Measurements from ENCODE around the gene ZNF212.

The ZNF212 gene

GRCh38 chr7:149295481-149295850 lies 56.0 kb downstream of the ZNF212 start:
- H3K4me3 ChIP-seq (replicated peaks; ENCODE audit: low read depth, low read length) = no peak overlapping the region
- TF ChIP-seq CTCF (IDR thresholded peaks at IDR 0.05; ENCODE audit: low read length, missing control alignments) = no peak
- DNase-seq (ENCODE audit: low read depth) = no peak

- DNase-seq (ENCODE audit: low read depth) = no peak
- no peak for TF ChIP-seq CTCF (IDR thresholded peaks at IDR 0.05; ENCODE audit: low read length, missing control alignments)
- H3K4me3 ChIP-seq (replicated peaks; ENCODE audit: low read depth, low read length) = no peak overlapping the region
Observed at GRCh38 chr7:149296368-149296767, 56.9 kb downstream of the ZNF212 start.

DNA sequence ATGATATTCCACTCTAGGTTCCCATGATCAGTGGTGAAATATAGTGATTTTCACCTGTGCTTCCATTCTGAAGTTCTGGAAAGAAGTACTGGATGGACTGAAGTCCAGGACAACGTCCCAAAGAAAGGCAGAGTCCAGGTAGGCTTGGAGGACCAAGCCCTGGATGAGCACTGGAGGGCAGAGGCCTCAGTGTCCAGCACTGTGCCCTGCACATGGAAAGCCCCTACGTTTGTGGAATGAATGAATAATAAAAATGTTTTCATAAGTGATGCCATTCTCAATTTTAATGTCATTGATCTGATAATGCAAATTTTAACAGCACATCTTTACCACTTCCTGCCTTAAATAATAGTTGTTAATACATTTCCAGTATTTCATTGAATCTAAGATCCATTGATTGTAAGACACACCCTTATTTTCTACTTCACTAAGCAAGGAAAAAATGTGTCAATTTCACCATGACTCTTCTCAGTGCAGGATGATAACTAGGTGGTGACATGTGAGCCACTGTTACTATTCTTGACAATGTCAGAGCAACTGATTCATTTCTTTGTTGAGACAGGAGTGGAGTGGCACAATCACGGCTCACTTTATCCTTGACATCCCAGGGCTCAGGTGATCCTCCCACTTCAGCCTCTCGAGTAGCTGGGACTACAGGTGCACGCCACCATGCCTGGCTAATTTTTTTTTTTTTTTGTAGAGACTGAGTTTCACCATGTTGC lies 57.7 kb downstream of the ZNF212 start:
- H3K4me3 ChIP-seq (replicated peaks; ENCODE audit: low read depth, low read length) = no peak overlapping the region
- no peak for TF ChIP-seq CTCF (IDR thresholded peaks at IDR 0.05; ENCODE audit: low read length, missing control alignments)
- no peak for DNase-seq (ENCODE audit: low read depth)

GRCh38 chr7:149300620-149301285 lies 61.3 kb downstream of the ZNF212 start:
- TF ChIP-seq CTCF (IDR thresholded peaks at IDR 0.05; ENCODE audit: low read length, missing control alignments) = no peak
- no peak overlapping the region for H3K4me3 ChIP-seq (replicated peaks; ENCODE audit: low read depth, low read length)
- DNase-seq (ENCODE audit: low read depth) = no peak

- no peak overlapping the region for H3K4me3 ChIP-seq (replicated peaks; ENCODE audit: low read depth, low read length)
- no peak for TF ChIP-seq CTCF (IDR thresholded peaks at IDR 0.05; ENCODE audit: low read length, missing control alignments)
- DNase-seq (ENCODE audit: low read depth) = no peak
Observed at GRCh38 chr7:149302222-149302621, 62.8 kb downstream of the ZNF212 start.

- DNase-seq (ENCODE audit: low read depth) = no peak
- no peak overlapping the region for H3K4me3 ChIP-seq (replicated peaks; ENCODE audit: low read depth, low read length)
- TF ChIP-seq CTCF (IDR thresholded peaks at IDR 0.05; ENCODE audit: low read length, missing control alignments) = no peak
Observed at GRCh38 chr7:149302865-149303264, 63.4 kb downstream of the ZNF212 start.

DNA sequence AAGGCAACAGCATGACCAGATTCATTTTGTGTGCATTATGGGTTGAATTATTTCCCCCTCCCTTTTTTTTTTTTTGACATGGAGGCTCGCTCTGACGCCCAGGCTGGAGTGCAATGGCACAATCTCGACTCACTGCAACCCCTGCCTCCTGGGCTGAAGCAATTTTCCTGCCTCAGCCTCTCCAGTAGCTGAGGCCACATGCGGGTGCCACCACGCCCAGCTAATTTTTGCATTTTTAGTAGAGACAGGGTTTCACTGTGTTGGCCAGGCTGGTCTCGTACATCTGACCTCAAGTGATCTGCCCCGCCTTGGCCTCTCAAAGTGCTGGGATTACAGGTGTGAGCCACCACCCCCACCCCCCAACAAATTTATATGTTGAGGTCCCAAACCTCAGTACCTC lies 64.6 kb downstream of the ZNF212 start:
- no peak for TF ChIP-seq CTCF (IDR thresholded peaks at IDR 0.05; ENCODE audit: low read length, missing control alignments)
- no peak overlapping the region for H3K4me3 ChIP-seq (replicated peaks; ENCODE audit: low read depth, low read length)
- DNase-seq (ENCODE audit: low read depth) = no peak
